RCC 7860 (cell line): Measurements from ENCODE around the gene C10orf143.
"Not testable (repeated sequence)": the region's sequence is repeated elsewhere in the genome, so short reads cannot be mapped to it uniquely, and the experiment has no call there.

Experiments
- DNase-seq: peaks from one replicate; pipeline ENCODE4 v3.0.0-alpha.2; 2015; ENCODE audit warnings: low spot score
- FAIRE-seq: peaks from 2 replicates; lab custom pipeline; 2012; peaks lifted over from hg19 to GRCh38; lab: Jason Lieb, UNC

C10orf143 gene

DNA sequence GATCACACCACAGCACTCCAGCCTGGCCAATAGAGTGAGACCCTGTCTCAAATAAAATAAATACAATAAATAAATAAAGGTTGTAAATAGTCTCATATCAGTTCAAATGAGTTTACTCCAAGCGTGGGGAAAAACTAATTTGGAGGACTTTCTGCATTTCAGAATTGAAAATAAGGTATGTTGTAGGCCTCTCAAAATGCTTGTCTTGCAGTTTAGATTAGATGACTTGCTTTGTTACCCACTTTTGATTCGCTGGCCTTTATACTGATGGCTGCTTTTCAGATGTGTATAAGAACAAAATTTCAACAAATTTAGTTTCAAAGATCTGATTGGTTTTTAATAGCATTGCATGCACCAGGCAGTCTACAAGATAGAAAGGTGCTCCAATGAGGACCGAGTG, 2.2 kb upstream of the C10orf143 start:
- no peak for DNase-seq
- no peak for FAIRE-seq

DNA sequence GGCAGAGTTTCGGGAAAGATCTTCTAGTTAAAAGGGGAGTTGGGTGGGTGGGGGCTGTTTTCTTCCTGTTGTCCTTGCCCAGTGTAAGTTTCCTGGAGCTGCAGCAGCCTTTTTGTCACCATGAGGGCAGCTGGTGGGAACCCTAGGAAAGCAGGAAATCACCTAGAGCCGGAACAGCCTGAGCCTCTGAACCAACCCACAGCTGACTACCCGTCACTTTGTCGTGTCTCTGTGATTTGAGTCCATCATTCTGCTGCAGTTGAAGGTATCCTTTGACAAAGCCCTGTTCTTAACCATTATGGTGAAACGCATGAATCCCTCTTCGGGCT, 1.2 kb upstream of the C10orf143 start:
- FAIRE-seq (no peak), DNase-seq (no peak)

DNA sequence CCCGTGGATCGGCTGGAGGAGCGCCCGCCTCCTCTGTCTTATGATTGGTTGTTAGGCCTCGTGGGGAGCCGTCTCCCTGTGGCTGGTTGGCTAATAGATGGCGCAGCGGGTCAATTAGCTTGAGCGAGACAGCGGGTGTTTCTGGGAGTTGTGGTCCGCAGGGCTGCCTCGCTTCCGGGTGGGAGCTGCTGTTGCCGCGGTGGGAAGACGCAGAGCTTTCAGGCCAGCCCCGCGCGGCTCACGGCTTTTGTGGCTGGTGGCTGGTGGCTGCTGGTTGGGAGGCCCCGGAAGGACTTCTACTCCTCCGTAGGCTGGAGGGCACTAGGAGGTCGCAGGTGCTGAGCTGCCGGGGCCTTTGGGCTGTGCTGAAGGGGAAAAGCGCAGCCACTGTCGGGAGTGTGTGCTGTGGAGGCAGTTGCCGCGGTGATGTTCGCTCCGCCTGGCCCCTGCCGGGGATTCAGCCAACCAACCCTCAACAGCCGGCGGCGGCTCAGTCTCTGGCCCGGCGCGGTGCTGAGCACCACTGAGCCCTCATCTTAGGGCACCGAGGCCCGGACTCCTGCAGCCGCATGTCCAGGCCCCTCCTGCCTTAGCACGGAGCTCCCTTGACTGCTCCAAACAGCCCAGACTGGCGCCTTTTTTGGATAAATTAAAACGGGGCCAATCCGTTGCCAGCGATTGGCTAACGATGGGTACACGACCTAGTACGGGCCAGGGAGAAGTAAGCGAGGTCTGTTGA, 652 bp upstream of the C10orf143 start:
- DNase-seq (peak; percentile 94), FAIRE-seq (peak; percentile 70)

DNA sequence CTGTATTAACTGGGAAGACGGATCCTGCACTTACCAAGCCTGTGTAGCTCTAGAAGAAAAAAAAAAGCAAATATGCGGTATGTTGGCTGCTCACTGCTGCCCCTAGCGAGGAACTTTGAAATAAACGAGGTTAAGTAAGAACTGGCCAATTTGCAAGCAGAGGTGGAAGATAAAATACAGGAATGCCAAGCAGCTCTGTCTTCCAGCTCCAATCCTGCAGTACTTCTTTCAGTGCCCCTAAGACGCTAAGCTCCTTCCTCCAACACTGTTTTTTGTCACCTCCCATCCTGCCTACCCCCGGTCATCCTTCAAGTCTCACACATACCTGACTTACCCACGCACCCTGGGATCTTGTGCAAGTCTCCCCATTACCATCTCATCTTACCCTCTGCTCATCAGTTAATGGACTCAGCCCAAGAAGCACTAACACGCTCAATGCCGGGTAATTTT, 809 bp downstream of the C10orf143 start:
- peak; percentile 54 for FAIRE-seq
- peak; percentile 70 for DNase-seq

DNA sequence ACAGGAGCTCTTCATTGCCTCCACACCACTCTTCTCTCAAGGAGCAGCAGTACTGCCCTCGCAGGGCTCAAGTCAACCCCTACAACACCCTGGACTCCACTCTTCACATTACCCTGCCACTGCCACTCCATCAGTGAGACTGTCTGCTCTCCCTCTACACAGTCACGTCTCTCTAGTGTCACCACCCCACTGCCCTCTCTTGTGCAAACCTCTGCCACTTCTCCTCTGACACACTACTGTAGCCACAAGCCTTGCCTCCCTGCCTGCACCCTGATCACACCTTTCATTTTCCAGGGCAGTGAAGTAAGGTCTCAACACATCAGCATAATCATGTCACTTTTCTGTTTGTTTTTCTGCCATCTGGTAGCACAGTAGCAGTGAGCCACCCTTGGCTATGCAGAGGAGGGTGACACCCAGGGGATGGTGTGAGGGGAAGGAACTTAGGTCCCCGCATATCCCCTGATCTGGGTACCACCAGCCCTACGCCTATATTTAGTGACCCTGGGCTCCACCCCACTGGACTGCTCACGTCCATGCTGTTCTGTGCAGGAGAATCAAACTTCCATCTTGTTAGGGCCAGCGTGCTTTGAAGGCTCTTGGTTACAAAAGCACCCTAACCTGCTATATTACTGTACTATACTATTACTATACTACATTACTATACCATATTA, 1.6 kb downstream of the C10orf143 start:
- DNase-seq (no peak), FAIRE-seq (no peak)

DNA sequence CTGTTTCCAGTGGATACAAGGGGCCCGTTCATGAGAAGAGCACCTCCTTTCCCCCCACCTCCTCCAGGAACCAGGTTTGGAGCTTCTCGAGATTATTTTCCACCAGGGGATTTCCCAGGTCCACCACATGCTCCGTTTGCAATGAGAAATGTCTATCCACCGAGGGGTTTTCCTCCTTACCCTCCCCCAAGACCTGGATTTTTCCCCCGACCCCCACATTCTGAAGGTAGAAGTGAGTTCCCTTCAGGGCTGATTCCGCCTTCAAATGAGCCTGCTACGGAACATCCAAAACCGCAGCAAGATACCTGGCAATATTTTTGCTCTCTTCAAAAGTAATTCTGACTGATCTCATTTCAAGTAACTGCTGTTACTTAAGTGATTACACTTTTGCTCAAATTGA, 2.5 kb downstream of the C10orf143 start:
- not testable (repeated sequence) for DNase-seq, FAIRE-seq

DNA sequence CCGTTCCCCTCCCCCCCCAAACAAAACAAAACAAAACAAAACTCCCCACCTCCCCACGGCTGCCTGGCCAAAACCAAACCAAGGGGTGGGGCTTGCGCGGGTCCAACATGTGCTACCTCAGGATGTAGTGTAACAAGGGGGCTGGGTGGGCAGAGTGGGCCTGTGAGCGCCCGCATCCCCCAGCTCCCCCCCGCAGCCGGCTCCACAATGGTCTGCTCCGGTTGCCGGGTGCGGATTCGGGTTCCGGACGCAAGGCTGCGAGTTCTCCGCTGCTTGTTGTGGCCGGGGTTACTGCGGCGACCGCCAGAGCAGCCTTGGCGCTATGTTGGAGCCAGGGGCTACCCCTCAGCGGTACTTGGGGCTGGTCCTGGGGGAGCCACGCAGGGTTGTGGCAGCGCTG, 4.9 kb downstream of the C10orf143 start:
- FAIRE-seq = no peak
- no peak for DNase-seq

DNA sequence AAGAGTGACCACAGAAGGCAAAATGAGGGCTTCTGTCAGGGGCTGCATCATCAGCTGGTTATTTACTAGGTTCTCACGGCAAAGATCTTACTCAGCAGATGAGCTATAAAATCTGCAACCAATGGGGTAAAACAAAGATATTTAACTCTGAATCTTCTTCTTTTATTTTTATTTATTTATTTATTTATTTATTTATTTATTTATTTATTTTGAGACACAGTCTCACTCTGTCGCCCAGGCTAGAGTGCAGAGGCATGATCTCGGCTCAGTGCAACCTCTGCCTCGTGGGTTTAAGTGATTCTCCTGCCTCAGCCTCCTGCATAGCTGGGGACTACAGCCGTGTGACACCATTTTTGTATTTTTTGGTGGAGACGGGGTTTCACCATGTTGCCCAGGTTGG, 11.3 kb downstream of the C10orf143 start:
- DNase-seq (no peak), FAIRE-seq (no peak)

DNA sequence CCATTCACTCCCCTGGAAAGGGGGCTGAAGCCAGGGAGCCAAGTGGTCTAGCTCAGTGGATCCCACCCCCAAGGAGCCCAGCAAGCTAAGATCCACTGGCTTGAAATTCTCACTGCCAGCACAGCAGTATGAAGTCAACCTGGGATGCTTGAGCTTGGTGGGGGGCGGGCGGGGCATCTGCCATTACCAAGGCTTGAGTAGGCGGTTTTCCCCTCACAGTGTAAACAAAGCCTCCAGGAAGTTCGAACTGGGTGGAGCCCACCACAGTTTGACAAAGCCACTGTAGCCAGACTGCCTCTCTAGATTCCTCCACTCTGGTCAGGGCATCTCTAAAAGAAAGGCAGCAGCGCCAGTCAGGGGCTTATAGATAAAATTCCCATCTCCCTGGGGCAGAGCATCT, 20.1 kb downstream of the C10orf143 start:
- not testable (repeated sequence) for FAIRE-seq, DNase-seq

DNA sequence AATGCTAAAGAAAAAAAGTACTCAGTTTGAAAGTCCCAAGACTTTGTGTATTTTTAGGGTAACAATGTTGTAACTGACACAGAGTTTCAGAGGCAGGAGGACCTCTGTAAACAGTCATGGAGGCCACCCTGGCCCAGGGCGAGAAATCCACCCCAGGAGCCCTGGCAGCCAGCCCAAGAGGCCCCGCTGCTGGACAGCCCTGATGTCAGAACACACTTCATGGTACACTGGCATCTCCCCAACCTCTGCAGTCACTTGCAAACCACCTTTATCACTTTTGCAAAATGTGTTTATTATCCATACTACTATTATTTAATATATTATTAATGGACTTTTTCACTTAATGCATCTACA, 30.2 kb downstream of the C10orf143 start:
- DNase-seq (no peak), FAIRE-seq (no peak)

DNA sequence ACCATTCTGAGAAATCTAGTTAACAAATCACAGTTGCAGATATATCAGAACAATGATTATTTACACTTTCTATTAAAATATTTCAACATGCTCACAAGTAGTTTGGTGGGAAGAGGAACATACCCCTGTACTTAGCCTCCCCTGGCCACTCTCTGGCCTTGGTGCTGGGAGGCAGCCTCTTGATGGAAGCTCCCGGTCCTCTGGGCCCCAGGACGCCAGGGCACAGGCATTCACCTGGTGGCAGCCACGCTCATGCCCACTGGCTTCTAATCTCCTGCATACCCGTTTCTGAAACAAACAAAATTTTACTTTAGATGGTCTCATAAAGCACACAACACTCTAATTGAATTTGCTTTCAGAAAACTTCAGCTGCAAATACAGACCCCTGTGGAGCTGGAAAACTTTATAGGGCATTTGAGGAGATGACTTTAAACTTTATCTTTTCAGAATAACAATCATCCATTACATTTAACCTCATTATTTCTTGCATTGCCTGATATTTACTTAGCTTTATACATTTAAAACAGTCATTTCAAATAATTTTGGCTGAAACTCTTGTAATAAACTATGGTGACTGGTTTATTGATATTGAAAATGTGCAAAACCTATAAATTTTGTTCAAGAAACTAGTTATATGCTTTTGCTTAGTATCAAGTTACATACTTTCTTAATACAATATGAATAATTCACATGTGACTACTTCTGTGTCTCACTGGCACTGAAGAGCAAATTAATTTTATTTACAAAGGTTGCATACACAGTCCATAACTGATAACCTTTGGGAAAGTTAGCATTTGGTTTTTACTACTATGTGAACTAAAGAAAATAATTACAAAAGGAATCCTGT, 30.8 kb downstream of the C10orf143 start:
- no peak for DNase-seq

DNA sequence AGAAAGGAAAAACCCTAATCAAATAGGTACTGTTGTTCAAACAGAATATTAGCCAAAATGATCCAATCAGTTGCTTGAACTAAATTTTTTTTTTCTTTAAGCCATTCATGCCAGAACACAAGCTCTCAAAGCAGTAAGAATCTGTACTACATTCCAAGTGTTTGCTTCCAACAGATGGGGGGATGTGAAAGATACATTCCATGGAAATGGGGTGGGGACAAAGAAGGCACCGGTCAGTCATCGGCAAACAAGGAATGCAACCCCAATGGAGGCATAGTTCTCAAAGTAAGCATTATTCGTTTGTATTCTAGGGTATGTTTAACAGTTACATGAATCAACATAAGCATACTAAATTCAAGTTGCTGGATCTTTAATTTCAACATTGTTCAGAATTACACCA, 32.5 kb downstream of the C10orf143 start:
- DNase-seq (no peak), FAIRE-seq (no peak)

More for the DNA sequence above, 30.8 kb downstream of the C10orf143 start:
- no peak for FAIRE-seq

DNA sequence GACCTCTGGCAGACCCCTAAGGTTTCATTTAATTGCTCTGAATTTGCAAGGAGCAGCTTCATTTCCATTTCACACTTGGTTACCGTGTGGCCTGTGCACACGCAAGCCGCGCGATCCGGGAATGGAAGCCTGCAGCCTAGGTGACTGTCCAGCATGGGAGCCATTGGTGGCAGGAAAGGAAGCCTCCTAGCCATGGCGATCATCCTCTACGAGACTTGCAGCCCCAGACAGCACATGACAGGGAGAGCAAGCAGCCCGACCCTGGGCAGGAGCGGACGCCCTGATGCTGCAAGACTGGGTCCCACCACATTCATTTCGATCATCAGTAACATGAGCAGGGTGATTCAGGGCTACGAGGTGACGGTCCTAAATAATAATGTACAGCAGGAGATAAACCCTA, 33.9 kb downstream of the C10orf143 start:
- DNase-seq (no peak), FAIRE-seq (no peak)

DNA sequence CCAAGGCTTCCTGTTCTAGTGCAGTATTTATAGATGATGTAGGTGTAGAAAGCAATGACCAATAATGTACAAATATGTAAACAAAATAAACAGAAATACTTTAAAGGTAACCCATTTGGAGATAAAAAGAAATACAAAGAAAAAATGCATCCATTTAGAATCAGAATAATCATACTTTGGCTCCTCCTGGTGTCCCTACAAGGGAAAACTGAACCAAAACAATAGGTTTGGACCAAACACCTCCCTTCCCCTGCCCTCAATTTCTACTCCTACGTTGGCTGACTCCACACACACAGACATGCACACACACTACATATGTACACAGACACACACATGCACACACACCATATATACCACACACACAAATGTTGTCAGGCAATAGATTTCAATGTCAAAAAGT, 36.0 kb downstream of the C10orf143 start:
- DNase-seq (no peak), FAIRE-seq (no peak)

DNA sequence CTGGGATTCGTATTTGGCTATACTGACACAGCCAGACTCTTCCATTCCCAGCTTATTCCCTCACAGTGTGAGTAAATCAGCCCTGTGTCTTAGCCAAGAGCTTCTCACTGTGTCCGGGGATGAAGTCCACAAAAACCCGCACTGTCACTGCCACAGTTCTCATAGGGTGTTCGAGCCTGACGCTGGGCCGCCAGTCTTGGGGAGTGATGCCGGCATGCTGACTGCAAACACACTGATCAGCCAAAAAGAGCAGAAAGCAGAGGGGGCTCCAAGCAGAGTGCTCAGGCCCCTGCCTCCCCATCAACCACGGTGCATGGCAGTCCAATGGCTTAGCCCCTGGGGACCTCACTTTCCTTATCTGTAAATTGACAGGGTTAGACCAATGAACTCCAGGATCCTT, 36.7 kb downstream of the C10orf143 start:
- DNase-seq = no peak
- no peak for FAIRE-seq

DNA sequence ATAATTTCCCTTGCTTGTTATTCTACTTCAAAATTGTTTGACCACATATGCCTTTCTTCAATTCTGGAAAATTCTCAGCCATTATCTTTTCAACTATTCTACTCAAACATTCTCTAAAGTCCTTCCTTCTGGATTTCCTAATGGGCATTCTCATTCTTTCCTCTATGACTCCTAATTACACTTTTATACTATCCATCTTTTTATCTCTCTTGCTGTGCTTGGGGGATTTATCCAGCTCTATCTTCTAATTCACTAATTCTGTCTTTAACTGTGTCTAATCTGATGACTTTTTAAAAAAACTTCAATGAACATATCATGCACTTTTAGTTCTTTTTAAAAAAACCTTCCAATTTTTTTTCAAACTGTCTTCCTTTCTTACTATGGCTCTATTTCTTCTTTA, 38.4 kb downstream of the C10orf143 start:
- no peak for FAIRE-seq
- no peak for DNase-seq

DNA sequence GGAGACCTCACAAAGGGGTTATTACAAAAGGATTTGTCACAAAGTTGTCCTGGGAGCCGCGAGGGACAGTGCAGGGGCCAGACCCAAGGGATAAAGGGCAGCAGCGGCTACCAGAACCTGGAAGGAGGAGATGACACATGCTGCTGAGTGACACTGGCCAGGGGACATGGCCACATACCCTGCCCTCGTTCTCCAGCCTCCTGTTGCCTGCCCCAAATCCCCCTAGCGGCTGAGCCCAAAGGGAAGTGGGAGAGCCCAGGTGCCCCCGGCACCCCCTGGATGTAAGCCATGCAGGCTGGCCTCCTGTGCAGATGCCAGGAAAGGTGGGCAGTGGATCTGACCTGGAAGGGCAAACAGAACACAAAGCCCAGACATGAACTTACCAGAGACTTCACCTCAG, 42.7 kb downstream of the C10orf143 start:
- DNase-seq (no peak), FAIRE-seq (no peak)

DNA sequence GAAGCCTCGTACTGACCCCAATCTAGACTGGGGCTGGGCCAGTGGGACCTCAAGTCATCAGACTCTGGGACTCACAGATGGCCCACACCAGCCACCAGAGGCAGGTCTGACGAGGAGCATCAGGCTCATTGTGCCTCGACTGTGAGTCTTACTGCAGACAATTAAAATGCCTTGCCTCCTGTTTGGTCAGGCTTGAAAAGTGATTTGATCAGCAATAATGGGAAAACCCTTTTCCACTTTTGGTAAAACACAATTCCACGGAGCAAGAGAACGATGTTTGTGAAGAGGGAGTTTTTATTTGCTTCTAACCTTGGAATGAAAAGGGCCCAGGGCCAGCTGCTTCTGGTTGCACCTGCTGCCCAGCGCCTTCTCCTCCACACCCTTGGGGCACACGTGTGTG, 43.9 kb downstream of the C10orf143 start:
- FAIRE-seq (no peak), DNase-seq (no peak)

DNA sequence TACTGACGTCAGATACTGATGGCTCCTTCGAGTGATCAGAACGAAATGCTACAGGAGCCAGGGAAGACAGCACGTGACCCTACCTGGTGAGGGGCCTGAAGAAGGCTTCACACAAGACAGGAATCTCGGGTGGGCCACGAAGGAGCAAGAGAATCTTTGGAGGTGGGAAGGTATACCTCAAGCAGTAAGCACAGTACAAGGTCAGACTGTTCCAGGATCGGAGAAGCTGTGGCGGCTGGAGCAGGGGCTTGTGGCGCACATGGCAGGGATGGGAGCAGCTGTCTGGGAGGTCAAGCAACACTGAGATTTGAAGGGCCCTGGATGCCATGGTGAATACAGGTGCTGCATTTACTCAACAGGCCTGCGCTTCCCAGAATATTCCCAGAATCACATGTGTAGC, 45.4 kb downstream of the C10orf143 start:
- DNase-seq (no peak), FAIRE-seq (no peak)

DNA sequence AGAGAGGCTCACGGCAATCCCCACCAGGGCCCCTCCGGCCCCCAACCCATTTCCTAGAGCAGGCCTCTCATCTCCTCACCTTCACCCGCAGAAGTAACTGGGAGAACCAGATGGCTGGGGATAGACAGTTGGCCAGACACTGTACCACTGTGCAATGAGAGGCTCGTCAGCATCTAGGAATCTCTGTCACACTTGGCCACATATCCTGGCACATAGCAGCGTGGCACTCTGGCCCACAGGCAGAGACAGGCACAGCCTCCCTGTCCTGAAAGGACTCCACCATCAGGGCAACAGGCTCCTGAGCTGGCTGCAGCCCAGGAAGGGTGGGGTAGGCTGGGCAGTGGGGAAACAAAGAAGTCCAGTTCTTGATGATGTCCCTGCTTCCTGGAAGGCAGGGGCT, 45.8 kb downstream of the C10orf143 start:
- FAIRE-seq (no peak), DNase-seq (no peak)

DNA sequence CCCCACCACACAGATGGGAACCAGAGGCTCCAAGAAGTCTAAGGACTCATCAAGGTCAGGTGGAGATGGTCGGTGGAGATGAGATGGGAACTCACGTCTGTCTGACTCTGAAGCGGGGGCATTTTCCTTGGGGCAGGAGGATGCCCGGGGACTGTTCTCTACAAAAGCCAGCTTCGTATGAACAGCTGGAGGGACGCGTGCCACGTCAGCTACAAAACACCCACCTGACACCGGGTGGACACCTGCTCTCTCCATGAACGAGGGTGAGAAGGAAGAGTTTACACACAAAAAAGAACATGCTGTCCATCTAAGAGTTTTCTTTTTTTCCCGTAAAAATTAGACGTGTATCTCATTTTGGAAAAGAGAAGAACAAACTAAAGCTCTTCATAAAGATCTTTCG, 47.7 kb downstream of the C10orf143 start:
- FAIRE-seq = no peak
- no peak for DNase-seq

DNA sequence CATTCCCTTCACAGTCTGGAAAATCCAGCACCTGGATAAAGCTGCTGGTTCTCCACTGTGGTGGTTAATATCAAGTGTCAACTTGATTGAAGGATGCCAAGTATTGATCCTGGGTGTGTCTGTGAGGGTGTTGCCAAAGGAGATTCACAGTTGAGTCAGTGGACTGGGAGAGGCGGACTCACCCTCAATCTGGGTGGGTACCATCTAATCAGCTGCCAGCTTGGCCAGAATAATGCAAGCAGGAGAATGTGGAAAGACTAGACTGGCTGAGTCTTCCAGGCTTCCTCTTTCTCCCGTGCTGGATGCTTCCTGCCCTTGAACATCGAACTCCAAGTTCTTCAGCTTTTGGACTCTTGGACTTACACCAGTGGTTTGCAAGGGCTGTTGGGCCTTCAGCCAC, 48.4 kb downstream of the C10orf143 start:
- FAIRE-seq = no peak
- no peak for DNase-seq
